RWPE1 (cell line): Measurements from ENCODE around the gene IFI30.

Experiments used
- CTCF ChIA-PET: fragments of 350-600 bp; sonication (Branson Sonifier 250); formaldehyde crosslinking; extraction: SDS; loops from one replicate; lab custom pipeline; 2021; lab: Yijun Ruan, JAX
- POLR2A ChIA-PET: fragments of 400-600 bp; formaldehyde crosslinking; extraction: SDS; loops from one replicate; lab custom pipeline; 2020; ENCODE audit warnings: antibody characterized with exemption; ENCODE audit not compliant: low non-redundant PET; lab: Yijun Ruan, JAX
- DNase-seq: peaks from one replicate; pipeline ENCODE4 v3.0.0; 2012; ENCODE audit warnings: low spot score
- H3K27ac ChIP-seq: fragments of 450-650 bp; 2 replicates; pipeline ENCODE4 v1.5.1; 2017
- TF ChIP-seq, protein P1 (sequence below): fragments of 450-650 bp; conservative IDR thresholded peaks from 2 replicates; pipeline ENCODE4 v1.5.1; 2017; ENCODE audit warnings: low read depth, mild to moderate bottlenecking

IFI30 gene

GRCh38 chr19:18173572-18174288, at the start of gene IFI30:
Gene IFI30 (plus strand): TSS chr19:18173813. CDS start chr19:18173842, 29 bp downstream.
- CTCF ChIA-PET = interaction anchor here (0.6 to 1.5 kb wide), 3 partner anchors 13 to 1169 kb away, joined by 3 to 5 read pairs (median 3); no protein-coding TSS in a partner anchor
- DNase-seq = peak; percentile 80
- POLR2A ChIA-PET = interaction anchor here (0.5 to 0.8 kb wide), 3 partner anchors 9 to 82 kb away, joined by 3 to 5 read pairs (median 5); no protein-coding TSS in a partner anchor
- TF ChIP-seq, protein P1, sequence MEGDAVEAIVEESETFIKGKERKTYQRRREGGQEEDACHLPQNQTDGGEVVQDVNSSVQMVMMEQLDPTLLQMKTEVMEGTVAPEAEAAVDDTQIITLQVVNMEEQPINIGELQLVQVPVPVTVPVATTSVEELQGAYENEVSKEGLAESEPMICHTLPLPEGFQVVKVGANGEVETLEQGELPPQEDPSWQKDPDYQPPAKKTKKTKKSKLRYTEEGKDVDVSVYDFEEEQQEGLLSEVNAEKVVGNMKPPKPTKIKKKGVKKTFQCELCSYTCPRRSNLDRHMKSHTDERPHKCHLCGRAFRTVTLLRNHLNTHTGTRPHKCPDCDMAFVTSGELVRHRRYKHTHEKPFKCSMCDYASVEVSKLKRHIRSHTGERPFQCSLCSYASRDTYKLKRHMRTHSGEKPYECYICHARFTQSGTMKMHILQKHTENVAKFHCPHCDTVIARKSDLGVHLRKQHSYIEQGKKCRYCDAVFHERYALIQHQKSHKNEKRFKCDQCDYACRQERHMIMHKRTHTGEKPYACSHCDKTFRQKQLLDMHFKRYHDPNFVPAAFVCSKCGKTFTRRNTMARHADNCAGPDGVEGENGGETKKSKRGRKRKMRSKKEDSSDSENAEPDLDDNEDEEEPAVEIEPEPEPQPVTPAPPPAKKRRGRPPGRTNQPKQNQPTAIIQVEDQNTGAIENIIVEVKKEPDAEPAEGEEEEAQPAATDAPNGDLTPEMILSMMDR = no peak
- H3K27ac ChIP-seq = peak within 1 kb of the TSS; percentile 88

DNA sequence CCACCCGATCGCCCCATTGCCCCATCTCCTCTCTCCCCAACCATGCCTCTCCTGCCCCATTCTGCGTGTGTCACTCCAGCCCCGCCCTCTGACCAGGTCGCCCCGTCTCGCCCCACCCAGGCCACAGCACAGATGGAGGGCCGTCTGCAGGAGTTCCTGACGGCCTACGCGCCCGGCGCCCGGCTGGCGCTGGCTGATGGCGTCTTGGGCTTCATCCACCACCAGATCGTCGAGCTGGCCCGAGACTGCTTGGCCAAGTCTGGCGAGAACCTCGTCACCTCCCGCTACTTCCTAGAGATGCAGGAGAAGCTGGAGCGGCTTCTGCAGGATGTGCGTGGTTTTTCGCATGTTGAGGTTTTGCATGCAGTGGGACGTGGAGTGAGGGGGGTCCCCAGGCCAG, 49.8 kb upstream of the IFI30 start:
- H3K27ac ChIP-seq = no peak overlapping the region
- DNase-seq = no peak
- TF ChIP-seq, protein P1 = no peak
- ChIA-PET POLR2A (no interaction called here), CTCF (no interaction called here)

- ChIA-PET POLR2A (no interaction called here), CTCF (no interaction called here)
- DNase-seq = no peak
- TF ChIP-seq, protein P1 = no peak
- H3K27ac ChIP-seq = peak overlapping the region; percentile 26
These were observed 47.5 kb upstream of the IFI30 start for GRCh38 chr19:18126097-18126496.

DNA sequence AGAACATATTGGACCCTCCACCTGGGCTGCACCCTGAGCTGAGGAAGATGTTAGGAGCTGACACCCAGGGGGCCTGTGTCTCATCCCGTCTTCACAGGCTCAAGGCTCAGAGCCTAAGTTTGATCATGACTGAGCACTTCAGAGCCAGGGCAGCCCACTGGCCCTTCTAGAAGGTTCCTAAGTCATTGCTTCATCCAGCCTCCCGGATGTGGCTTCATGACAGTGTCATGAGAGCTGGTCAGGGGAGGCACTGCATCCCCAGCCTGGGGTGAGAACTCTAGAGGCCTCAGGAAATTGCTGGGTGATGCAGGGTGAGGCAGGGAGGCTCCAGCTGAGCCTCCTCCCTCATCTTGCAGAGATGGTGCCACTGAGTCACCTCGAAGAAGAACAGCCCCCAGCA, 45.6 kb upstream of the IFI30 start:
- peak overlapping the region; percentile 24; the same call in 1 of the 2 replicates for H3K27ac ChIP-seq
- POLR2A ChIA-PET = no interaction called here
- TF ChIP-seq, protein P1 = no peak
- CTCF ChIA-PET = interaction anchor here (0.7 to 0.8 kb wide), 2 partner anchors 133 to 338 kb away, joined by 3 to 4 read pairs; no protein-coding TSS in a partner anchor
- DNase-seq = no peak

DNA sequence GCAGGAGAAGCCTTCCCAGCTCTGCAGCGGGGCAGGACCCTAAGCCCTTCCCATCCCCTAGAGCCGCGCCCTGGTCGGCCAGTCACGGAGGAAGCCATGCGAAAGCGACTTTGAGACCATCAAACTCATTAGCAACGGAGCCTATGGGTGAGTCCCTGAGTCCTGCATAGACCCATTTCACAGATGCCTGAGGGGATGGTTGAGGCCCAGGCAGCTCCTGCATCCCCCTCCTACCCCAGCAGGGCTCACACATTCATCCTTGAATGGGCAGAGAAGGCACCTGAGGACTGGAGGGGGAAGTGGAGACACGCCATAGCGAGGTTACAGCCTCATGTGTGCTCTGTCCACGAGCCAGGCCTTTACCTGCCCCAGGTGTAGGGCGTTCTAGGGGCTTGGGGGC, 44.8 kb upstream of the IFI30 start:
- POLR2A ChIA-PET = no interaction called here
- TF ChIP-seq, protein P1 = no peak
- DNase-seq = no peak
- CTCF ChIA-PET = interaction anchor here (0.8 kb wide), 1 partner anchor 337 kb away, joined by 4 read pairs; no protein-coding TSS in a partner anchor
- H3K27ac ChIP-seq = peak overlapping the region; percentile 29

GRCh38 chr19:18130523-18131242, 42.9 kb upstream of the IFI30 start:
- ChIA-PET CTCF (interaction anchor here (0.5 to 0.6 kb wide), 2 partner anchors 112 to 1513 kb away, joined by 3 read pairs; partner anchors contain the start of gene GMIP), POLR2A (no interaction called here)
- TF ChIP-seq, protein P1 = no peak

More at GRCh38 chr19:18130523-18131242, 42.9 kb upstream of the IFI30 start:
- no peak overlapping the region for H3K27ac ChIP-seq
- no peak for DNase-seq
